WI38 (cell line): Measurements from ENCODE around the gene CACNA2D1.

Source experiments
- H3K4me3 ChIP-seq: 2 replicates; pipeline ENCODE4 v1.5.1; 2011; ENCODE audit warnings: low read depth, mild to moderate bottlenecking, control low read depth, low read length
- TF ChIP-seq, protein P1 (sequence below): IDR thresholded peaks from 2 replicates; pipeline ENCODE4 v1.5.1; 2012; ENCODE audit warnings: low read depth, mild to moderate bottlenecking, control low read depth, low read length

The CACNA2D1 gene

GRCh38 chr7:82406937-82407336 is 36.6 kb downstream of the CACNA2D1 start:
- TF ChIP-seq, protein P1, sequence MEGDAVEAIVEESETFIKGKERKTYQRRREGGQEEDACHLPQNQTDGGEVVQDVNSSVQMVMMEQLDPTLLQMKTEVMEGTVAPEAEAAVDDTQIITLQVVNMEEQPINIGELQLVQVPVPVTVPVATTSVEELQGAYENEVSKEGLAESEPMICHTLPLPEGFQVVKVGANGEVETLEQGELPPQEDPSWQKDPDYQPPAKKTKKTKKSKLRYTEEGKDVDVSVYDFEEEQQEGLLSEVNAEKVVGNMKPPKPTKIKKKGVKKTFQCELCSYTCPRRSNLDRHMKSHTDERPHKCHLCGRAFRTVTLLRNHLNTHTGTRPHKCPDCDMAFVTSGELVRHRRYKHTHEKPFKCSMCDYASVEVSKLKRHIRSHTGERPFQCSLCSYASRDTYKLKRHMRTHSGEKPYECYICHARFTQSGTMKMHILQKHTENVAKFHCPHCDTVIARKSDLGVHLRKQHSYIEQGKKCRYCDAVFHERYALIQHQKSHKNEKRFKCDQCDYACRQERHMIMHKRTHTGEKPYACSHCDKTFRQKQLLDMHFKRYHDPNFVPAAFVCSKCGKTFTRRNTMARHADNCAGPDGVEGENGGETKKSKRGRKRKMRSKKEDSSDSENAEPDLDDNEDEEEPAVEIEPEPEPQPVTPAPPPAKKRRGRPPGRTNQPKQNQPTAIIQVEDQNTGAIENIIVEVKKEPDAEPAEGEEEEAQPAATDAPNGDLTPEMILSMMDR: no peak
- H3K4me3 ChIP-seq: no peak overlapping the region

DNA sequence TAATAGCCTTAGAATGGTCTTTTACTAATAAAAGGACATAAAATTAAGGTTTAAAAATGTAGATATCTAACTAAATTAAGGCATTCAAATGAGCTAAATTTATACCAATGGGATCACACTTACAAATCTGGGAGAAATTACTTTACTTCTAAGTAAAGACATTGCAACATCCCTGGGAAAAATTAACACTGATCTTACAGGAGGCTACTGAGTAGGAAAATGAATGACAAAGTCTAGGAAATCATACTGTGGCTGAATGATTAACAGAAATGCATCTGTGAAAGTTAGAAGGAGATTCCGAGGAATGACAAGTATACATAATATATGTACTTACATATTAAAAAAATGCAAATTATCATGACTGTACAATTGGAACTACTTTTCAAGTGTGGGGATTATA is 38.3 kb downstream of the CACNA2D1 start:
- TF ChIP-seq, protein P1: no peak
- no peak overlapping the region for H3K4me3 ChIP-seq

GRCh38 chr7:82404652-82405051 is 38.9 kb downstream of the CACNA2D1 start:
- no peak overlapping the region for H3K4me3 ChIP-seq
- TF ChIP-seq, protein P1: no peak

DNA sequence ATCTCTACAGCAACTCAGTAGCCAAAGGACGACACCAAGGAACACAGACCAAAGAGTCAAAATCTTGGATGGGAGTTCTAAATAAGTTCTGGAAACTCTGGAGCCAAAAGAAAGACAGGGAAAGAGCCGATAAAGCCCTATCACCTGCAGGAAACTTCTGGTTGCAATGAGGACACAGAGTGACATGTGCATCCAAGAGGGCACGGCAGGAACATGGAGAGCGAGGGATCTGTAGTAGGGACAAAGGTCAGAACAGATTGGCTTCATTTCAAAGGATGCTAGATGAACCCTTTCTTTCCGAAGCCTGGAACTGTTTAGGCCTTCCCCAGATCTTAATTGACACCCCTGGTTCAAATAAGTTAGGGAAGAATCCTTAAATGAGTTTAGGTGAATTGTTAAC is 39.5 kb downstream of the CACNA2D1 start:
- no peak overlapping the region for H3K4me3 ChIP-seq

GRCh38 chr7:82397879-82398524 is 45.6 kb downstream of the CACNA2D1 start:
- H3K4me3 ChIP-seq: no peak overlapping the region
- TF ChIP-seq, protein P1: no peak

More for the DNA sequence above, 39.5 kb downstream of the CACNA2D1 start:
- TF ChIP-seq, protein P1: no peak

DNA sequence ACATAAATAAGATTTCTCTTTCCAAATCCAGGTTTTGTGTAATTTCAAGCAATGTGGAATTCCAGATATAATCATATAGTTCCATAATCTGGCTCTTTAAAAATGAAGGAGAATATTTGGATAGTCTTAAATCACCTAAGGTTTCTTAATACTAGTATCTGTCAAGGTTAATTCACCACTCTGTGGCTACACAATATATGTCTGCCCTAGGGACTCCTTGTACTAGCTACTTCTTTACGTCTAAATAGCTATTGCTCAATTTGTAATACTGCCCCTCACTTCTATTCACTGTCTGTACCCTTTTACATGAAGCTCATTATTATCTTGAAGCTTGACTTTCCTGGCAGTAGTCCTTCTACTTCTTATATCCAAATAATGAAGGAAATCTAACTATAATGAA is 47.2 kb downstream of the CACNA2D1 start:
- TF ChIP-seq, protein P1: no peak
- H3K4me3 ChIP-seq: no peak overlapping the region

- H3K4me3 ChIP-seq: no peak overlapping the region
- TF ChIP-seq, protein P1: no peak
These were observed 48.4 kb downstream of the CACNA2D1 start for GRCh38 chr7:82395147-82395546.
